AML-193 (cell line): ENCODE results near the gene NEDD8.
A peak's percentile ranks its signal among the peaks of the same experiment; 100 is the strongest.

Experiments used
- DNase-seq, 2 experiments: peaks; one replicate each; lab custom pipeline; 2025; lab: John Stamatoyannopoulos, UW

The NEDD8 gene

GRCh38 chr14:24179961-24180796 lies 52.0 kb downstream of the NEDD8 start:
- no peak for DNase-seq

GRCh38 chr14:24179294-24179960 lies 52.7 kb downstream of the NEDD8 start:
- no peak for DNase-seq

- no peak for DNase-seq
Observed at GRCh38 chr14:24178399-24179178, 53.6 kb downstream of the NEDD8 start.

GRCh38 chr14:24177891-24178290 lies 54.3 kb downstream of the NEDD8 start:
- no peak for DNase-seq

DNA sequence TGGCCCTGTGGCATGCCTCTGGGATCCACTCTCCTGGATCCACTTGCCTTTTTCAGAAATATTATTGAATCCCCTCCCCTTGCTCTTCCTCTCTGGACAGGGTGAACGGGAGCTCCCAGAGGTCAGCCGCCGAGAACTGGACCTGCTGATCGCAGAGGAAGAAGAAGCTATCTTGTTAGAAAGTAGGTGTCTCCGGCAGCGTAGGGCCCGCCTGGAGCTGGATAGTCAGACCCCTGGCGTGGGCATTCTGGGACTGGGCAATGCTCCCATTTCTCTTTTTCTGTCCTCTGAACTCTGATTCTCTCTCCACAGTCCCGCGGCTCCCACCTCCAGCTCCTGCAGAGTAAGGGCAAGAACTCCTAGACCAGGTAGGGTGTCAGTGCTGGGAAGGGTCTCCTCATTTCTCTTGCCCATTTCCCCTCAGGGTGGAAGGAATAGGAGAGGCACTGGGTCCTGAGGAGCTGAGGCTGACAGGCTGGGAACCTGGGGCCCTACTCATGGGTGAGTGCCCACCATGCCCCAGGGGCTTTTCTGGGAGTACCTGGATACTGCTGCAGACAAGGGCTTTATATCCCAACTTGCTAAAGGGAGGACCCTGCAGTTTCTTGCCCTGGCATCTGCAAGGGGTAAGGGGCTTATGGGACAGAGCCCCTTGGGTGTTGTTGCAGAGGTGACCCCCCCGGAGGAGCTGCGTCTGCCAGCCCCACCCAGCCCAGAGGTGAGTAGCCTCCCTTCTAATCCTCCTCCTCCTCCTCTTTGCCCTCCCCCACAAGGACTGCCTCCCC lies 54.9 kb downstream of the NEDD8 start:
- DNase-seq: no peak

DNA sequence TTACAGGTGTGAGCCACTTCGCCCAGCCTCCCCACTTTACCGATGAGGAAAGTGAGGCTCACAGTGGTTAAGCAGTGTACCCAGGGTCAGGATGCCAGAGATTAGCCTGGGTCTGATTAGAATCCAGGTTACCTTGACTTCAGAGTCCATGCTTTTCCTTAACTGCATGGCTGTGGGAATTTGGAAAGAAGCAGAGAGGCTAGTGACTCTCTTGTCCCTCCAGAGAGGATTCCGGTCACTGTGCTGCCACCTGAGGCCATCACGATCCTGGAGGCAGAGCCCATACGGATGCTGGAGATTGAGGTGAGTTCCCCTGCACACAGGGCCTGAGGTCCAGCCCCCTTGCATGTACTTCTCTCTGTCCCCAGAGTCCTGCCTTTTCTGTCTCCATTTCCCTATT lies 55.6 kb downstream of the NEDD8 start:
- DNase-seq: no peak

DNA sequence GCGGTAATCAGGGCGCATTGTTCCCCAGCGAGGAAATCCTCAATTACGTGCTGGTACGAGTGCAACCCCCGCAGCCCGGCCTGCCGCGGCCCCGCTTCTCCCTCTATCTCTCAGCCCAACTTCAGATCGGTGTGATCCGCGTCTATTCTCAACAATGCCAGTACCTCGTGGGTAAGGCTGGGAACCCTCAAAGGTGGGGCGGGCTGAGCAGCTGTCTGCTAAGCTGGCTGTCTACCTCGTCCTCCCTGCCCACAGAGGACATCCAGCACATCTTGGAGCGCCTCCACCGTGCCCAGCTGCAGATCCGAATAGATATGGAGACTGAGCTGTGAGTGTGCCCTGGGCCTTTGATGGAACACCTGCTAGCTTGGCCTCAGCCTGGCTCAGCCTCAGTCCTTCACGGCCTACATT lies 59.3 kb downstream of the NEDD8 start:
- DNase-seq: no peak

DNA sequence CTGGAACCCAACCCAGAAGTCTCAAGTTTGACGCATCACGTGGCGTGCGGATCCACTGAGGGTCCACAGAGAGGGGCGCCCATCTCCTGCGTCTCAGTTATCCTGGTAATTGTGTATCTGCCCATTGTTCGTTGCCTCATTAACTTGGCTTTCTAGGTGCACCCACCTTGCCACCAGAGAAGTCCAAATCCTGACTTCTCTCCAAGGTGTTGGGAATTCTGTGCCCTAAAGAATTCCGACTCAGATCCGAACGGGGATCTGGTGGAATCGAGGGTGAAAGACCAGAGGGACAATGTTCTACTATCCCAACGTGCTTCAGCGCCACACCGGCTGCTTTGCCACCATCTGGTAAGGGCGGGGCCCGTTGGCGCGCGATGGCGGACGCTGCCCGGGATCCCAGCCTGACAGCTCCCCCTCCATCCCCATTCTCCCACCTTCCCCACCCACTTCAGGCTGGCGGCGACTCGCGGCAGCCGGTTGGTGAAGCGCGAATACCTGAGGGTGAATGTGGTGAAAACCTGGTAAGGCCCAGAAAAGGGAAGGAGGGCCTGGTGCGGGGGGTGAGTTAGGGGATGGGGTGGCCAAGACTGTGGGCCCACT lies 59.8 kb downstream of the NEDD8 start:
- no peak for DNase-seq

GRCh38 chr14:24171422-24172260 lies 60.5 kb downstream of the NEDD8 start, which contains the start of gene REC8:
TSS of gene REC8 (plus strand) at chr14:24172080. CDS start at chr14:24172553, 473 bp downstream.
- peak; percentile 84 to 85 for DNase-seq

GRCh38 chr14:24167469-24168114 lies 64.6 kb downstream of the NEDD8 start:
- peak in 1 of 2 experiments; percentile 18 for DNase-seq
